Smooth muscle cell of the umbilical artery (primary cell): ENCODE results near the gene ASS1. TPM values are rescaled to one million over a fixed set of nuclear protein-coding genes. Genes with fewer than 3 reads are reported as not detected.

Experiments
- total RNA-seq: library from RNA; depleted of rRNA; stranded (reverse); fragments of >200 nt; gene quantifications from 2 replicates; pipeline ENCODE4 v1.2.3, GENCODE V29; 2014

ASS1 gene
- 111 and 265 TPM in 2 replicates for total RNA-seq

DNA sequence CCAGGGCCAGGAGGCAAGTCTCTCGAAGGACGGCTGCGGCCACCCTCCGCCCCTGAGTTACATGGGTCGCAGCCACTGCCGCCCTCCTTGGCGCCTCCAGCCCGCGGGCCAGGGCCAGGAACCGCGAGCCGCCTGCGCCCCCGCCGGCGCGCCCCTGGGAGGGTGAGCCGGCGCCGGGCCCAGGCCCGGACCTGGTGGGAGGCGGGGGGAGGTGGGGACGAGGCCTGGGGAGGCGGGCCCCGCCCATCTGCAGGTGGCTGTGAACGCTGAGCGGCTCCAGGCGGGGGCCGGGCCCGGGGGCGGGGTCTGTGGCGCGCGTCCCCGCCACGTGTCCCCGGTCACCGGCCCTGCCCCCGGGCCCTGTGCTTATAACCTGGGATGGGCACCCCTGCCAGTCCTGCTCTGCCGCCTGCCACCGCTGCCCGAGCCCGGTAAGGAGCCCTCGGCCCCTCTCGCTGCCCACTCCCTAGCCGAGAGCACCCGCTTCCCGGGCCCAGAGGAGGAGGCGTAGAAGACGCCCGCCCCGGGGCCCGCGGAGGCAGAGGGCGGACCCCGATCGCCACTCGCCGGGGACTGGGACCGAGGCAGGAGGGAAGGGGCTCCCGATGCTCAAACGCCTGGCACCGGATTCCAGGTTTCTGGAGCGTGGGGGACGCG is at the start of gene ASS1:
ASS1 (plus strand) TSS at position 397 of the 657 bp plus-strand sequence. CDS start 7,268 bp downstream, outside the sequence.

Other genes with a start within 250 kb of the ASS1 start
- gene HMCN2, start 179.2 kb upstream of the ASS1 start, total RNA-seq: 0.05 and 0.30 TPM in 2 replicates
- 31.8 and 52.3 TPM in 2 replicates for gene FUBP3, start 134.6 kb downstream of the ASS1 start, total RNA-seq
- gene PRDM12, start 219.6 kb downstream of the ASS1 start, total RNA-seq: 0.09 TPM in 1 of 2 replicates, not detected in the other
- gene EXOSC2, start 248.8 kb downstream of the ASS1 start, total RNA-seq: 21.7 and 36.5 TPM in 2 replicates